Activated CD8-positive, alpha-beta memory T cell treated with anti-CD3 and anti-CD28 coated beads for 48 hours (primary cell): ENCODE results near the gene SLC32A1.

Experiments
- DNase-seq, 3 experiments: peaks; one replicate each; pipeline ENCODE4 v3.0.0-alpha.2; 2020; ENCODE audit warnings: low read depth in 2 of 3, low spot score in 2 of 3

Gene SLC32A1

DNA sequence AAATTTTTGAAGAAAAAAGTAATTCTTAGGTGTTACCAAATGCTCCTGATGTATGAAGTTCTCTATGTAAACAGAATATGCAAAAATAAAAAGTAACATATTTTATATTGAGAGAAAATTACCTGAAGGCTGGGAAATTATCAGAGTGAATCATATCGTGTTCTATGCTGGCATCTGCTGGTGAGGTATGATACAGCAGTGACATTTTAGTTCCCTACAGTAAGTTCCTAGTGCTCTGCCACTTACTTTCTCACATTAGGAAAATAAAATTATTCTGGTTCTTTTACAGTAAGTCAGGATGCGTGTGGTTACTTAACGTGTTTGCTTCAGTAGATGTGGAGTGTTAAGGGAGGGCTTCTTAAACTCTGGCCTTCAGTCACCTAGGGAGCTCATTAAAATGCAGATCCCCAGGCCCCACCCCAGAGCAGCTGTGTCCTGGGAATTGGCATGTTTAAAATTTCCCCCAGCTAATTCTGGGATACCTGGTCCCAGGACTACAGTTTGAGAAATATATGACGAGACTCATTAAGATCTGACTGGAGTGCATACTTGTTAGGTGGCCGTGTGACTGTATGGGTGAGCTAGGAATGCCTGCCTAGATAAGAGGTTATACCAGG, 27.2 kb downstream of the SLC32A1 start:
- DNase-seq, result no peak

GRCh38 chr20:38752029-38752428, 27.7 kb downstream of the SLC32A1 start:
- no peak for DNase-seq

GRCh38 chr20:38754924-38755323, 30.6 kb downstream of the SLC32A1 start:
- DNase-seq, result no peak

DNA sequence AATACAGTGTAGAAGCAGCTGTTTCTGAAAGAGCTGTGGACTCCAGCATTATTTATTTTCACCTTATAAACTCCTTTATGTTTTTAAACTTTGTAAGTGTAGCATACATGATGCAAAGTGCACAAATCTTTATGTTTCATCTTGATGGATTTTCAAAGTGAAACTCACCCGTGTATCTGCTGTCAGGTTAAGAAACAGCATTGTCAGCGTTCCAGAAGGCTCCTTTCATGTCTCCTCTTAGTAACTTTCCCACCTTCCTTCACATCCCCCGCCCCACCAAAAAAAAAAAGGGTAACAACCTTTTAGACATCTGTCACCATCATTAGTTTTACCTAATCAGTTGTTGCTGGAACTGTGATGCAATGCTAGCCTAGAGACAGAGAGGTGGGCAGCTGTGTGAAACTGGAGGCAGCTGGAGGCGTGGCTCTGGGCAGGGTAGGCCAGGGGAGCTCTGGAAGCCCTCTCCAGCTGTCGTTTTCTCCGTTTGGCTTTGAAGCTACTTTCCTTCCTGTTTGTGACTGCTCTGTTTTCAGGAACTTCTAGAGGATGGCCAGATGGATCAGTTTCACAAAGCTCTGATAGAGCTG, 31.1 kb downstream of the SLC32A1 start:
- DNase-seq, result no peak

DNA sequence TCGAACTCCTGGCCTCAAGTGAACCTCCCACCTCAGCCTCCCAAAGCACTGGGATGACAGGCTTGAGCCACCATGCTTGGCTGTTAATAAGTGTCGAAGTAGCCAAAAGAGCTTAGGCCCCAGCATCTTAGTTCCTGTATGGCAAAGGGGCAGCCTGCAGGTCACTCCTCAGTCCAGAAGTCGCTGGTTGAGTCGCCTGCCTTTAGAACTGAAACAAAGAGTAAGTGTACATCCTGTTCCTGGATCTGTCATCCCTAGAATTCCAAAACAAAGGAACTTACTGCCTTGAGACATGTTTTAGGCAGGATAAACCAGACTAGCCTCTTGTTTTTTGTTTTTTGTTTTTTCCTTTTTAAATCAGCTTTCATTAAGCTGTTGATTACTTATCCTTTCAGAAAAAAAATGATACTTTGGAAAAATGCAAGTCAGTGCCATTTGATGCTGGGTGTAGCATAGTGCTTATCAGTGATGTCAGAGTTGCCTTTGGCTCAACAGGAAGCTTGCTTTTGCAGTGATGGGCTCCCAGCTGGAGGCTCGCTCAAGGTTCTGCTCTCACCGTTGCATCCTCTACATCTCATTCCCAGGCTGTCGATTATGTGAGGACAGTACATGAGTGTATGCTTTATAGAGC, 33.0 kb downstream of the SLC32A1 start:
- DNase-seq, result no peak

- no peak for DNase-seq
These were observed 34.8 kb downstream of the SLC32A1 start for GRCh38 chr20:38759106-38759505.

DNA sequence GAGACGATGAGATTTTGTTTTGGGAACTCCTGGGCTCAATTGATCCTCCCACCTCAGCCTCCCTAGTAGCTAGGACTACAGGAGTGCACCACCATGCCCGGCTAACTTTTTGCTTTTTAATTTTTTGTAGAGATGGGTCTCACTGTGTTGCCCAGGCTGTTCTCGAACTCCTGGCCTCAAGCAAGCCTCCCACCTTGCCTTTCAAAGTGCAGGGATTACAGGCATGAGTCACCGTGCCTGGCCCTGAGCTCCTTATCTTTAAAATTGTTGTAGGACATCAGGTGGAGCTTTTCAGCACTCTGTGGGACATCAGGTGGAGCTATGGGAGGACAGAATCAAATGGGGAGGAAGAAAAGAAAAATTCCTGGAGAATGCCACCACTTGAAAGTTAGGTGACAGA, 36.7 kb downstream of the SLC32A1 start:
- DNase-seq, result no peak

GRCh38 chr20:38762174-38762573, 37.9 kb downstream of the SLC32A1 start:
- DNase-seq, result no peak

DNA sequence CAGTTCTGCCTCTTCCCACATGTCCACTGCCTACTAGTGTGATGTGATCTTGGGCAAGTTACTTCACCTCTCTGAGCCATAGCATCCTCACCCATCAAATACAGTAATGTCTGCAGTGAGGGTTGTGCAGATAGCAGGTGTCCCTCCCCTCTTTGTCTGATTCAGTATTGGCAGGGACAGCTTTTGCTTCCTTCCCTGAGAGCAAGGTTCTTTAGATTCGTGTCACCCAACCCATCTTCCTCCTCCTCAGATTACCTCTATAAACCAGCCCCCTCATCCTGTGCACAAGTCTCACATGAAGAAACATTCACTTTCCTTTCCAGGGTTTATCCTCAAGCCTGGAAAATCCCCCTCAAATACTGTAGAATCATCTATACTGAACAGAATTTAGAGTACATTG, 39.3 kb downstream of the SLC32A1 start:
- no peak for DNase-seq

DNA sequence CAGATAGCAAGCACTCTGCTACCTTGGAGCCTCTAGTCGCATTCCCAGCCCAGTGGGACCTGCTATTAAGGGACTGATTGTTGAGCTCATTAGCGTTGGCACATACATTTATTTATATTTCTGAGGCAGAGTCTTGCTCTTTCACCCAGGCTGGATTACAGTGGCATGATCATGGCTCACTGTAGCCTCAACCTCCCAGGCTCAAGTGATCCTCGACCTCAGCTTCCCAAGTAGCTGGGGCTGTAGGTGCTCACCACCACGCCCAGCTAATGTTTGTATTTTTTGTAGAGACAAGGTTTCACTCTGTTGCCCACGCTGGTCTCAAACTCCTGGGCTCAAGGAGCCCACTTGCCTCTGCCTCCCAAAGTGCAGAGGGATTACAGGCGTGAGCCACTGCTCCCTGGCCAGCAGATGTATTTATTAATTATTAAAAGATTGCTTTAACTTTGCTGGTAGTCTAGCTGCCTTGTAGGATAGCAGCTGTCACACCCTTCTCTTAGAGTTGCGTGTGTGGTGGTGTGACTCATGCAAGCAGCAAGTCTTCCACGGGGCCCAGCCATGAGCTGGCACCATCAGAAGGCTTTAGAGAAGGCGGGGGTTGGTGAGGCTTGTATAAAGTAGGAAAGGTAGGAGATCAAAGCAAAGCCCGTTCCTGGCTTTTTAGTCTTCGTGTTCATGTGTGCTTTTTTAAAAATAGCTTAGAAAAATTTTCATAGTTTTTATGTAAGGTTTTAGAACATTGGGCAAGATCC, 40.5 kb downstream of the SLC32A1 start:
- DNase-seq, result peak in 2 of 3 experiments; percentile 19 to 32

GRCh38 chr20:38766071-38766470, 41.8 kb downstream of the SLC32A1 start:
- DNase-seq, result no peak

DNA sequence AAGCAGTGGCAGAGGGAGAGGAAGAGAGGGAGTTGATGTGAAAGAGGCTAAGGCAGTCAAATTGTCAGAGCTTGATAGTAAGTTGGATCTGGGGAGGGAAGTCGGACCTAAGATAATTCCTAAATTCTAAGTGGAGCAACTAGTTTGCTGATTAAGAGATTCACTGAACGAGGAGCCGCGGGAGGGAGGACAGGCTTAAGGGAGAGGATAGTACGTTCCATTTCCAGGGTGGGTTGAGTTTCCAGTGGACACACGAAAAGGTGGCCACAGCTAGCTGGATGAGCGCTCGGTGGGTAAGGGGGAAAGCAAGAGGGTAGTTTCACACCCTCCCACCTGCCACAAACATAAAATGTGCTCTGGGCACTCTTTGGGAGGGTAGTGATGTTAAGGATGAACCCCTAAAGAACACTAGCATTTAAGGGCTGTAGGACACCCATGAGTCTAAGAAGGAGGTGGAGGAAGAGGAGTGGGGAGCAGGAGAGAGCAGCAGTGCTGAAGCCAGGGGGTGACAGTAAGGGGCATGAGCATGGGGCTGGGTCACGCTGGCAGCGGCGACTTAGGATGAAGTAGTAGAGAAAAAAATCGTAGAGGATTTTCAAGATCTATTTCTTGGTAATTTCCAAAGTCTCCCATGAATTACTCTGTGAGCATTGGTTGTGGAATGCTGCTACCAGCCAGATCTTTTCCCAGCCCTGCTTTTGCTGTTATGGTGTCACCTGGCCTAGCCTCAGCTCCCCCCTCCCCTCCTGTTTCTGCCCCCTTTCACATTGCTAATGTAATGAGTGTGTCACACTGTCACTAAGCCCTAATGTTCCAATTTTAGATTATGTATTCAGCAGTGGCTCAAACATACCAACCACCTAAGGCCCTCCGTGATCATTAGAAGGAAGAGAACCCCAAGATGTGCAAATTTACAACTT, 45.4 kb downstream of the SLC32A1 start:
- no peak for DNase-seq

DNA sequence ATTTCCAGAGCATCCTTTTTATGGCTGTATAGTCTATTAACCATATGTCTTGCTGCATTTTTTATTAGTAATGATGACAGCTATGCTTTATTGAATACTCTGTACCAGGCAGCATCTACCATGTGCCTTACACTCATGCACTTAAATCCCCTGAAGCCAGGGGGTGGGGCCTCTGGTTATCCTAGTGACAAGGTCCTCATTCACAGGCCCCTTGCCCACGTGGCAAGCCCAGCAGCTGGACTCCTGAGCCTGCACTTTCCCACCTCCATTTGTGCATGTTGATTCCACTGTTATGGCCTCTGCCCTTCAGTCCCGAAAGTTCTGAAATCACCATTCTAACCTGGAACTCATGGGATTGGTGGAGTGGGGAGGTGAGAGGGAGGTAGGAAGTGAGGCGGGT, 46.3 kb downstream of the SLC32A1 start:
- DNase-seq, result no peak

- DNase-seq, result no peak
These were observed 46.7 kb downstream of the SLC32A1 start for GRCh38 chr20:38770970-38771369.

DNA sequence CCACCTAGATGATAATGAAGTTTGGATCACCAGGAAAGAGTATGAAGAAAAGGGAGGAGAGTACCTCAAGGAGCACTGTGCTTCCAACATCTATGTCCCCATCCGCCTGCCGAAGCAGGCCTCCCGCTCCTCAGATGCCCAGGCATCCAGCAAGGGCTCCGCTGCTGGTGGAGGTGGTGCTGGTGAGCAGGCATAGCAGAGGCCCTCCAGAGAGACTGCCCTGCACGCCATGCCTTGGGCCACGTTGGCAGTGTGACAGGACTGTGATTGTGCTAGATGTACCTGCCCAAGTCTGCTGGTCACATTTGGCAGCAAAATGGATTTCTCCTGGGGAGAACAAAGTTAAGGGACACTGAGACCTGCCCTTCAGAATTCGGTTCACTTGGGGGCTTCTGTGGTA, 47.3 kb downstream of the SLC32A1 start:
- no peak for DNase-seq

- DNase-seq, result no peak
These were observed 49.9 kb downstream of the SLC32A1 start for GRCh38 chr20:38774167-38774566.

DNA sequence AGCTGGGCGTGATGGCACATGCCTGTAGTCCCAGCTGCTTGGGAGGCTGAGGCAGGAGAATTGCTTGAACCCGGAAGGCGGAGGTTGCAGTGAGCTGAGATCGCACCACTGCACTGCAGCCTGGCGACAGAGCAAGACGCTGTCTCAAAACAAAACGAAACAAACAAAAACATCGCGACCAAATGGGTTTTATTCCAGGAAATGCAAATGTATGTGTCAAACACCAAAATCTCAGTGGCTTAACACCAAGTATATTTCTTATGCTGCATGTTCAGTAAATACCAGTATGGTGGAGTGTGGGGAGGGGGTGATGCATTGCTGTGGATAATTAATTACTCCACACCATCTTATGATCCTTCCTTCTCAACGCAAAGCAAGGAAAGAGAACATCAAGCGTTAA, 52.1 kb downstream of the SLC32A1 start:
- no peak for DNase-seq
